Measurements from ENCODE around the gene MMP7.
A peak's percentile ranks its signal among the peaks of the same experiment; 100 is the strongest.

Gene MMP7

GRCh38 chr11:102534261-102534872 lies 3.8 kb upstream of the MMP7 start:
- DNase-seq = no peak

- DNase-seq = no peak
Observed at GRCh38 chr11:102528618-102529017, 1.9 kb downstream of the MMP7 start.

GRCh38 chr11:102527684-102528083 lies 2.9 kb downstream of the MMP7 start:
- peak; percentile 28 for DNase-seq

GRCh38 chr11:102527041-102527440 lies 3.5 kb downstream of the MMP7 start:
- DNase-seq = no peak

GRCh38 chr11:102523887-102524286 lies 6.7 kb downstream of the MMP7 start:
- DNase-seq = no peak

DNA sequence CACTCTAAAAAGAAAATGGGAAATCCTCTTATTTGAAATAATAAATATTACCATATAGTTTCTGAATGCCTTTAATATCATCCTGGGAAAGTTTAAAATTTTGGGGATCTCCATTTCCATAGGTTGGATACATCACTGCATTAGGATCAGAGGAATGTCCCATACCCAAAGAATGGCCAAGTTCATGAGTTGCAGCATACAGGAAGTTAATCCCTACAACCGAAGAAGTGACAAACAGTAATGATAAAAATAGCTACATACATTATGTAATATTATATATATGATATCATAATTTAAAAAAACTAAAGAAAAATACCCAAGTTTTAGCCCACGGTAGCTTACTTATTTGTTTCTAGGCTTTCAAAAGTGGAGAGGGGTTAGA lies 7.4 kb downstream of the MMP7 start:
- DNase-seq = no peak

DNA sequence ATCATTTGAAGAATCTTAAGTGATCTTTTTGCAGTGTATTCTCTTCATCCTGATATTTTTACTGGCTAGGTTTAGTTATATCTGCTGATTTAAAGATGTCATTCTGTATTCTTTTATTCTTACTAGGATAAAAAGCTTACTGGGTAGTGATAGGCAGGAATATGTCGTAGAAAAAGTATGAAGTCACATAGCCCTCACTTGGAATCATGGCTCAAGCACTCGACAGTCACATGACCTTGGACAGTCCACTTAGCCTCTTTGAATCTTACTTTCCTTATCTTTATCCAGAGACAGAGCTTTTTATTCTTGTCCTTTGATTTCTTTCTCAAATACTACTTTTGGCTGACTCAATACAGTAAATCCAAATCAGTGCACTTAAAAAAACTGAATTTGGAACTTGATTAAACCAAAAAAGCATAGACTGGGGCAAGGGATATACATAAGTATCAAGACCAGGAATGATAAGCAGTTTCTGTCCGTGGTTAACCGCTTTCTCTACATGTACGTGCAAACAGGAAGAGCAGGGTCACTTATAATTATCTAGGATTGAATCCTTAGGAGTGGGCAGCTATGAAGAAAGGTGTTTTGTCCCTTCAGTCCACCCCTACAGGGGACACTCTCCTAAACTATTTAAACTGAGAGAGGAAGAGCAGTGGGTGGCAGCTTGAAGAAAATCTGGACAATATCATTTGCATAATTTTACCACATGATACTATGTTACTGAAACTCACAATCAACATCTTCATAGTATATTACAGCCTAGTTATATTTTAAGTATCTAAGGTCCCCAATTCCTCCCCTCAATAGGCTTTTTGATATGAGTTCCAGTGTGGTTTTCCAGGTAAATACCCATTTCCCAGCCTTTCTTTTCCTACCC lies 8.0 kb downstream of the MMP7 start:
- no peak for DNase-seq

DNA sequence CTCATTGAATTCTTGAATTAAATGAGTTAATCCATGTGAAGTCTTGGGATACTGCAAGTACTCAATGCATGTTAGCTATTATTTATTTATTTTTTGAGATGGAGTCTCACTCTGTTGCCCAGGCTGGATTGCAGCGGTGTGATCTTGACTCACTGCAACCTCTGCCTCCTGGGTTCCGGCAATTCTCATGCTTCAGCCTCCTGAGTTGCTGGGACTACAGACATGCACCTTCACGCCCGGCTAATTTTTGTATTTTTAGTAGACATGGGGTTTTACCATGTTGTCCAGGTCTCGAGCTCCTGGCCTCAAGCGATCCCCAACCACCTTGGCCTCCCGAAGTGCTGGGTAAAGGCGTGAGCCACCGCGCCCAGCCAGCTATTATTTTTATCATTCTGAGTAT lies 9.4 kb downstream of the MMP7 start:
- no peak for DNase-seq

- DNase-seq = no peak
Observed at GRCh38 chr11:102520514-102520913, 10.0 kb downstream of the MMP7 start.

- DNase-seq = no peak
Observed at GRCh38 chr11:102518296-102519094, 12.1 kb downstream of the MMP7 start.

GRCh38 chr11:102517670-102518069 lies 12.9 kb downstream of the MMP7 start:
- DNase-seq = no peak

- DNase-seq = no peak
Observed at GRCh38 chr11:102516179-102516578, 14.4 kb downstream of the MMP7 start.

DNA sequence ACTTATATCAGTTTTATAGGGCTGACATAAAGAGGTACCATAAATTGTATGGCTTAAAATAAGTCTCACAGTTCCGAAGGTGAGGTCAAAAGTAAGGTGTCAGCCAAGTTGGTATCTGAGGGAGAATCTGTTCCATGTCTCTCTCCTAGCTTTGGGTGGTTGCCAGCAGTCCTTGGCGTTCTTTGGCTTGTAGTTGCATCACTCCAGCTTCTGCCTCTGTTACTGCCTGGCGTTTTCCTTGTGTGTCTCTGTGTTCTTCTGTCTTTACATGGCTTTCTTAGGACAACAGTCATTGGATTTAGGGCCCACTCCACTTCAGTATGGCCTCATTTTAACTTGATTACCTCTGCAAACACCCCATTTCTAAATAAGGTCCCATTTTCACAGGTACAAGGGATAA lies 16.7 kb downstream of the MMP7 start:
- peak; percentile 49 for DNase-seq

- no peak for DNase-seq
Observed at GRCh38 chr11:102510439-102511135, 20.0 kb downstream of the MMP7 start.

DNA sequence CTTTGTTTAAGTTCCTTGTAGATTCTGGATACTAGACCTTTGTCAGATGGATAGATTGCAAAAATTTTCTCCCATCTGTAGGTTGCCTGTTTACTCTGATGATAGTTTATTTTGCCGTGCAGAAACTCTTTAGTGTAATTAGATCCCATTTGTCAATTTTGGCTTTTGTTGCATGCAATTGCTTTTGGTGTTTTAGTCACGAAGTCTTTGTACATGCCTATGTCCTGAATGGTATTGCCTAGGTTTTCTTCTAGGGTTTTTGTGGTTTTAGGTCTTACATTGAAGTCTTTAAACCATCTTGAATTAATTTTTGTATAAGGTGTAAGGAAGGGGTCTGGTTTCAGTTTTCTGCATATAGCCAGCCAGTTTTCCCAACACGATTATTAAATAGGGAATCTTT lies 27.7 kb downstream of the MMP7 start:
- peak; percentile 72 for DNase-seq

DNA sequence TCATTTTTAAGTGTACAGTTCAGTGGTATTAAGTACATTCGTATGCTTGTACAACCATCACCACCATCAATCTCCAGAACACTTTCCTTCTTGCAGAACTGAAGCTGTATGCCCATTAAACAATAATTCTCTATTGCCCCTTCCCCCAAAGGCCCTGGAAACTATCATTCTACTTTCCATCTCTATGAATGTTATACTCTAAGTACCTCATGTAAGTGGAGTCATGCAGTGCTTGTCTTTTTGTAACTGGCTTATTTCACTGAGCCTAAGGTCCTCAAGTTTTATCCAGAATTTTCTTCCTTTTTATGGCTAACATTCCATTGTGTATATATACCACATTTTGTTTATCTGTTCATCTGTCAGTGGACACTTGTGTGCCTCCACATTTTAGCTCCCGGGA lies 29.7 kb downstream of the MMP7 start:
- DNase-seq = no peak

DNA sequence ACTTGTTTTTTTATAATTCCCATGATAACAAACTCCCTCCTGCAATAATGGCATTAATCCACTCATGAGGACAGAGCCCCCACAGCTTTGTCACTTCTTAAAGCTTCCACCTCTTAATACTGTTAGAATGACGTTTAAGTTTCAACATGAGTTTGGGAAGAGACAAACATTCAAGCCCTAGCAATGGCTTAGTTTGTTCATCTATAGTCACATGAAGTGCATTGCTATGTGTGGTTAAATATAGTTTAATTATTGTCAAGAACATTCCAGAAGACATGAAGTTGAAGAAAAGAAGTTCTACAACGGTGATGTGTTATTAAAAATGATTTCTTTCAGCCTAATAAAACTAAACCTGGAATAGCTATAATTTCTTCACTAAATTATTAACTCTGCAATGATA lies 30.6 kb downstream of the MMP7 start:
- DNase-seq = no peak

DNA sequence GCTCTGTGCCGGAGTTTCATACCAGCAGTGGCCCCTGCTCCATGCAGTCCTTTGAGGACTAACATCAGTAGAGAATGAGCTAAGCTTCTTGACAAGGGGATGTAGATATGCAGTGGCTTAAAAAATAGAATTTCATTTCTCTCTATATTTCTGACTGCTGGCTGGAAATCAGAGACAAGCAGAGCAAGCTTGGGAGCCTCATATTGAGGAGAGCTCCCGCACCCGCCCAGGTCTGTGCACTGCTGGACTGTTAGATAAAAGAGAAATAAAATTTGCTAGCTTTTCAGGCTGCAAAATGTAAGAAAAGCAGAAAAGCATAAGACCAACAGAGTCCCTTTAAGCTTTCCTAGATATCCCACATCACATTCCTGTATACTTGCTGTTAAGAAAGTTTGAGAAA lies 31.4 kb downstream of the MMP7 start:
- no peak for DNase-seq

DNA sequence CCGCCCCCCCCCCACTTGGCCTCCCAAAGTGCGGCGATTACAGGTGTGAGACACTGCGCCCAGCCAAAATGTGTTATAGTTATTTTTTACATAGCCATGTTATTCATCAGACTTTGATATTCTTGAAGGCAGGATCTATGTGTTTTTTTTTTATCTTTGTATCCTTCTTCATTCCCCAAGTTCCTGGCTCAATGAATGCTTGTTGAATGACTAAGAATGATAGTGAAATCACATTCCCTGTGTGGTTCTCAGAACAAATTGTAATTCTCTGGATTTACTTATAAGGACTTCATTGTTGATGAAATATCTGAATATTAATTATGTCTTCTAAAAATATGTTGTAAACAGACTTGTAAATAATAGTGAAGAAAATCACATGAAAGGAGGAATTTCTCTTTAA lies 33.5 kb downstream of the MMP7 start:
- DNase-seq = peak; percentile 51

- DNase-seq = peak; percentile 85
Observed at GRCh38 chr11:102495161-102496042, 35.1 kb downstream of the MMP7 start.

DNA sequence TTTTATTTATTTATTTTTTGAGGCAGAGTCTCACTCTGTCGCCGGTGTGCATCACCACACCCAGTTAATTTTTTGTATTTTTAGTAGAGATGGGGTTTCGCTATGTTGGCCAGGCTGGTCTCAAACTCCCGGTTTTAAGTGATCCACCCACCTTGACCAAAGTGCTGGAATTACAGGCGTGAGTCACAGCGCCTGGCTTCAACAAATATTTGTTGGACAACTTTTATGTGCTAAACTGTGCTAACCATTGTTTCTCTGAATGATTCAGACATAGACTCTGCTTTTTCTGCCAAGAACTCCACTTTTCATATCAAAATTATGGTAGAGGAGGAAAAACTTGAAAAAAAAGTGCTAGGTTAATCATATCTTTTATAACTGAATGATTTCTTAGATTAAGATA lies 36.3 kb downstream of the MMP7 start:
- DNase-seq = peak; percentile 48

- DNase-seq = no peak
Observed at GRCh38 chr11:102493524-102493923, 37.0 kb downstream of the MMP7 start.

Measured in fibroblast of skin of right quadriceps (primary cell).